DMS114 treated with DMSO at 0.1 percent for 48 hours (cell line): ENCODE measurements around the gene COX6A2.

Experiments
- DNase-seq: peaks from one replicate; lab custom pipeline; 2025; ENCODE audit not compliant: unreplicated experiment; lab: John Stamatoyannopoulos, UW

COX6A2 gene

DNA sequence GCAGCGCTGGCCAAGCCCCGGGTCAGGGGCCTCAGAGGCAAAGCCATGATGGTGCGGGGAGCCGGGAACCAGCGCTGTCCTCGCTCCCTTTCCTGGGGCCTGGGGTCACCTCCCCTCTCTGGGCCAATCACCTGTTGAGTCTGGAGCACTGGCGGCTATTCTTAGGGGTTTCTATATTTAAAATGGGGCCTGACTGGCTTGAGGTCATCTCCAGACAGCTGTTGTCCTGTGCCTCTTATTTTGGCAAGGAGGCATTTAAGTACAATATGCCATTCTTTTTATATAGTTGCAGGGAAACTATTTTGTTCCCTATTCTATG is at the start of gene COX6A2:
COX6A2 (minus strand) TSS at position 82 of the 319 bp plus-strand sequence; CDS start at position 47, 35 bp downstream.
- DNase-seq = no peak

GRCh38 chr16:31477220-31478216 is 49.4 kb upstream of the COX6A2 start:
- no peak for DNase-seq

DNA sequence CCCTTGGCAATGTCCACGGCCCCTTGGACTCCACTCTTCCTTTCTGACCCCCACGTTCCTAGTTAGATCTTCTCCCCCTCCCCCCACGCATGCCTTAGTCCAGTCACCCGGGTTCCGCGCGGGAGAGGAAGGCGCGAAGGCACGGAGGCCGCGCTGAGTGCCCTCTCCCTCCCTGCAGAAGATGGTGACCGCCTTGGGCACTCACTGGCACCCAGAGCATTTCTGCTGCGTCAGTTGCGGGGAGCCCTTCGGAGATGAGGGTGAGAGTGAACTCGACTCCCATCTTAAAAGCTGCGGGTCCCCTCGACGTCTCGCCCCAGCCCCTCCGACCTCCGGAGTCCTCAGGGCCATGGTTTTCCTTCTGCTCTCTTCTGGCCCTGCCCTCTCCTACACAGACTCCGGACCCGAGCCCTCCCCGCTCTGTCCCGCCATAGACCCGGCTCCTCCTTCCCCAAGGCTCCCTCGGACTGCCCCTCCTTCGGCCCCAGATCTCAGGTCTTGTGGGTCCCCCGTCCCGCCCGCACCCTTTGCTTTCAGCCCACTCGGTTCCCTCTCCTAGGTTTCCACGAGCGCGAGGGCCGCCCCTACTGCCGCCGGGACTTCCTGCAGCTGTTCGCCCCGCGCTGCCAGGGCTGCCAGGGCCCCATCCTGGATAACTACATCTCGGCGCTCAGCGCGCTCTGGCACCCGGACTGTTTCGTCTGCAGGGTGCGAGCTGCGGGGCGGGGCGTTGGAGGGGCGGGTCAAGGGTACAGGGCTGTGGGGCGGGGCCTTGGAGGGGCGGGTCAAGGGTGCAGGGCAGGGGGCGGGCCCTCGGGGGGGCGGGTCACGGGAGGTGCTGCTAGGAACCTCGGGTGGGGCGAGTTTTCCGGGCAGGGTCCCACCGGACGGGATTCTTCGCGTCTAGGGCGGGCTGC is 48.4 kb upstream of the COX6A2 start:
- no peak for DNase-seq

- no peak for DNase-seq
Measured at GRCh38 chr16:31475946-31476302, 47.8 kb upstream of the COX6A2 start.

GRCh38 chr16:31474773-31475738 is 46.9 kb upstream of the COX6A2 start:
- no peak for DNase-seq

- no peak for DNase-seq
Measured at GRCh38 chr16:31474173-31474714, 46.1 kb upstream of the COX6A2 start.

- DNase-seq = no peak
Measured at GRCh38 chr16:31473264-31473984, 45.3 kb upstream of the COX6A2 start.

DNA sequence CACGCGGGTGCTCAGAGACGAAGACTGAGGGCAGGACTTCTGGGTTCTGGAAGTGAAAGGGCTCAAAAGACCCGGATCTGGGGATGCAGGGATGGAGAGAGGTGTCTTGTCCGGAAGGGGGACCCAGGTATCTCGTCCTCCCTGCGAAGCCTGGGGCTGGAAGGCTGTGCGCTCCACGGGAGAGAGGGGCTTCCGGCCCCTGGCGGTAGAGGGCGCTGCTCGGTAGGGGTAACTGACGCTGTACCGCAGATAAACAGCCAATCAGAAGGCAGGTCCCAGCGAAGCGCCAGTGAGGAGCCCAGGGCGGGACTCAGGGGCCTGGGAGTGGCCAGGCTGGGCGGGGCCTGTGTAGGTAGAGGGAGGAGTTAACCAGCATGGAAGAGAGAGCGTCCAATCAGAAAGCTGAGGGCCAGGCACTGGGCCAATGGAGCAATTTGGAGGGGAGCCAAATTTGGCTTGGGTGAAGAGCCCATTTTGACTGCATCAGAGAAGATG is 44.6 kb upstream of the COX6A2 start:
- DNase-seq = peak; percentile 21

DNA sequence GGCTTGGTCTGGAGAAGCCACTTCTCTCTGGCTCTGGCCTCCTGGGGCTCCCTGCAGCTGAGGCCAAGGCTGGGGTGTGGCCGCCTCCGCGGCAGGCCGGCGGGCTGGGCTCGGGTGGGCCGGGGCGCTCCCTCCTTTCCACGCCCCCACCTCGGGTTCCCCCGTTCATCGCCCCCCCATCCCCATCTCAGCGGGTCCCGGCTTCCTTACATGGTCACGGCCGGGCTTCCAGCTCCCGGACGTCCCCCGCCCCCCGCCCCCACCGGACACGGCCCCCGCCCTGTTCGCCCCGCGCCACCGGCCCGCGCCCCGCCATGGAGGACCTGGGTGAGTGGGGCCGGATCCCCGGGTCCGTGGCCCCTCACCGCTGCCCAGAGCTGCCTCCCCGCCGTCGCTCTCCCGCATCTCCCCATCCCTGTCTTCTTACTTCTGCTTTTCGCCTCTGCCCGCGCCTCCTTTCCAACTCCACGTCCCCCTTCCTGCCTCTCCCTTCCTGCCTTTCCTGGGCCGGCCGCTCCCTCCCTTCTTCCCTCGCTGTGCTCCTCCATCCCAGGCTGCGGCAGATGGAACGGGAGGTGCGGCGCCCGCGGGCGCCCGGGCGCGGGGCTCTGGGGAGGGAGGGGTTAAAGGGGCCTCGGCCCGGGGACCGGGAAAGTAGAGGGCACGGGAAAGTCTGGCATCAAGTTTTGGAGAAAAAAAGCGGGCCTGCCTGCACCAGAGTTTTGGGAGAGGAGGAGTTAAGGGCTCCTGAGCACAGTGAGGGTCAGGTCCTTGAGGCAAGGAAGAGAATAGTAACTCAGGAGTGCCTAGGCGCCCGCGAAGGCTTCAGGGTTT is 43.9 kb upstream of the COX6A2 start, which contains the start of gene TGFB1I1:
TGFB1I1 (plus strand) TSS at position 278 of the 834 bp plus-strand sequence; CDS start at position 315, 37 bp downstream.
- no peak for DNase-seq

DNA sequence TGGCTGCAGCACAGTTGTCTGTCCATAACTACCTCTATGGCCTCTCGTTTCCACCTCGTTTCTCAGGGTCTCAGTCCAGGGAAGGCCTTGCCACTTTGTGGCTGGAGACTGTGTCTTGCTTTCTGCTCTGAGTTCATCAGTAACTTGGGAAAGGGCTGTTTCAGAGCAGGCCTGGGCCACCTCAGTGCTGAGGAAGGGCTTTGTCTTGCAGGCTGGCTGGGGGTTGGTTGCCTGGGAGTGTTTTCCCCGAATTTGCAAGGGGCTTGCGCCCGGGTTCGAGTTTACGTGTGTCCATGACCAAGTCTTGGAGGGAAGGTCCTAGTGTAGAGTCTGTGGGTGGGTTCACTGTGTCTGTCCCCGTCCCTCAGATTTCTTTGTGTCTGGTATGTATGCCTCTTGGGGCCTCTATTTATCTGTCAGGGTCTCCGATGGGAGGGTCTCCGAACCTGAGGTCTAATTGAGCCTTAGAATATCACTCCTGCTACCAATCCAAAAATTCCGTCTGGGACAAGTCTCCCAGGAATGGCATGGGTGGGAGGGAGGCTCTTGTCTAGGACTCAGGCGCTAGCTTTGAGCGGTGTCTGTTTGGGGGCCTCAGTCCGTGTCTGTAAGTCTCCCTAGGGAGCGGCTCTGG is 43.2 kb upstream of the COX6A2 start:
- DNase-seq = no peak

- no peak for DNase-seq
Measured at GRCh38 chr16:31470615-31471014, 42.5 kb upstream of the COX6A2 start.

GRCh38 chr16:31467858-31468257 is 39.7 kb upstream of the COX6A2 start:
- no peak for DNase-seq

- DNase-seq = no peak
Measured at GRCh38 chr16:31467151-31467773, 39.1 kb upstream of the COX6A2 start.

DNA sequence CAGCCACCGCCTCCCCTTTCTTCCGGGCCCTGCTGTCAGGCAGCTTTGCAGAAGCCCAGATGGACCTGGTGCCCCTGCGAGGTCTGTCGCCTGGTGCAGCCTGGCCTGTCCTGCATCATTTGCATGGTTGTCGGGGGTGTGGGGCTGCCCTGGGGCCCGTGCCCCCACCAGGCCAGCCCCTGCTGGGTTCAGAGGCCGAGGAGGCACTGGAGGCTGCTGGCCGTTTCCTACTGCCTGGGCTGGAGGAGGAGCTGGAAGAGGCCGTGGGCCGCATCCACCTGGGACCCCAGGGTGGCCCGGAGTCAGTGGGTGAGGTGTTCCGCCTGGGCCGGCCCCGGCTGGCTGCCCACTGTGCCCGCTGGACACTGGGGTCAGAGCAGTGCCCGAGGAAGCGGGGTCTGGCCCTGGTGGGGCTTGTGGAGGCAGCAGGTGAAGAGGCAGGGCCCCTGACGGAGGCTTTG is 38.3 kb upstream of the COX6A2 start:
- DNase-seq = no peak

DNA sequence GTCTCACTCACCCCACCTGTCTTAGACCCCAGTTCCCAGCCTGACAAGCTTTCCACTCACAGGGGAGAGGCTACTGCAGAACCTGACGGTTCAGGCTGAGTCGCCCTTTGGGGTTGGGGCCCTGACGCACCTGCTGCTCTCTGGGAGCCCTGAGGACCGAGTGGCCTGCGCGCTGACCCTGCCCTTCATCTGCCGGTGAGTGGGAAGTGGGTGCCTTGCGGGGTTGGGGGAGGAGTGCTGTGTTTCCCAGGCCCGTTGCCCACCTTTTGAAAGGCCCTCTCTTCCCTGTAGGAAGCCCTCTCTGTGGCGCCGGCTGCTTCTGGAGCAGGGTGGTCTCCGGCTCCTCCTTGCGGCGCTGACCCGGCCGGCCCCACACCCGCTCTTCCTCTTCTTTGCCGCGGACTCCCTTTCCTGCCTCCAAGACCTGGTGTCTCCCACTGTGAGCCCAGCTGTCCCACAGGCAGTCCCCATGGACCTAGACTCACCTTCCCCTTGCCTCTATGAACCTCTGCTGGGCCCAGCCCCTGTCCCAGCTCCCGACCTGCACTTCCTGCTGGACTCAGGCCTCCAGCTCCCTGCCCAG is 37.7 kb upstream of the COX6A2 start:
- DNase-seq = no peak

- DNase-seq = no peak
Measured at GRCh38 chr16:31464781-31465260, 36.7 kb upstream of the COX6A2 start.

DNA sequence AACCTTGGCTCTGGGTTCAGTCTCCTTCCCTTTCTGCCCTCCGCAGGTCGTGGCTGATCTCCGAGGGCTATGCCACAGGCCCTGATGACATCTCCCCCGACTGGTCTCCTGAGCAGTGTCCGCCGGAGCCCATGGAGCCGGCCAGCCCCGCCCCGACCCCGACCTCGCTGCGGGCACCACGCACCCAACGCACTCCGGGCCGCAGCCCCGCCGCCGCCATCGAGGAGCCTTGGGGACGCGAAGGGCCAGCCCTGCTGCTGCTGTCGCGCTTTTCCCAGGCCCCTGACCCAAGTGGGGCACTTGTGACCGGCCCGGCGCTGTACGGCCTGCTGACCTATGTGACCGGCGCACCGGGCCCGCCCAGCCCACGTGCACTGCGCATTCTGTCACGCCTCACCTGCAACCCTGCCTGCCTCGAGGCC is 36.2 kb upstream of the COX6A2 start:
- no peak for DNase-seq
